HG02840 (cell line): Measurements from ENCODE around the gene PLD4.
"Not testable (repeated sequence)": the region's sequence is repeated elsewhere in the genome, so short reads cannot be mapped to it uniquely, and the experiment has no call there.

ENCODE experiments used
- ATAC-seq: cut with Tn5 transposase; IDR thresholded peaks from one replicate; pipeline ENCODE4 v1.9.1; 2021; ENCODE audit warnings: mild to moderate bottlenecking, moderate library complexity, moderate number of reproducible peaks; ENCODE audit not compliant: unreplicated experiment, low FRiP score

Gene PLD4

DNA sequence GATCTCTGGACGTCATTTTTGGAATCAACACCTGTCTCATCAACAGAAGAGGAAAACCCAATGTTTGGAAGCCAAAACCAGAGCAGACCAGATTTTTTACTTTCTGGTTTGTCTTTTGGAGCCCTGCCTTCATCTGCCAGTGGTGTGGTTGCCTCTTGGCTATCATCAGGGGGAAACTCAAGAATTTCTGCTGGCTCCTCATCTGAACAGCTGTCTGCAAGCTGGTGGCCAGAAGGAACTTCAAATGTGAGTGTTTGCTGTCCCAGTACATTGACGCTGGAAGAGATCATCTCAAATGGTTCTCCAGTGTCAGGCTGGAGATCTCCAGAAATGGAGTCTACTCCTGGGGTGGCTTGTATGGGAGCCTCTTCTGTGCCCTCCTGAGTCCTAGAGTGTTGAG is 13.8 kb downstream of the PLD4 start:
- ATAC-seq, result no peak

DNA sequence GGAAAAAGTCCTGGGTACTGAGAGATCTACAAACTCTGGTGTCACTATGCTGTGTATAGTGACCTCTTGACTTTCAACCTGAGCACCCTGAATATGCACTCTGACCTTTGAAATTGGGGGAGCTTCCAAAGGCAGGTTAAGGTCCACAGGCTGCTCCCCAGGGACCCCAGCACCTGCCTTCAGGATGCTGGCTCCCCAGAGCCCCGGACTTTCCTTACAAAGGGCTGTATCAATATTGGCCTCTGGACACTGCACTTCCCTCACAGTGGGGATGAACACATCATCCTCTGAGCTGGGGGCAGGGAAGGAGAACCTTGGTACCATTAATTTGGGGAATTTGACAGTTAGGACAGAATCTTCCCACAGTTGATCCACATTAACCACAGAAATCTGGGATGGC is 14.3 kb downstream of the PLD4 start:
- no peak for ATAC-seq

DNA sequence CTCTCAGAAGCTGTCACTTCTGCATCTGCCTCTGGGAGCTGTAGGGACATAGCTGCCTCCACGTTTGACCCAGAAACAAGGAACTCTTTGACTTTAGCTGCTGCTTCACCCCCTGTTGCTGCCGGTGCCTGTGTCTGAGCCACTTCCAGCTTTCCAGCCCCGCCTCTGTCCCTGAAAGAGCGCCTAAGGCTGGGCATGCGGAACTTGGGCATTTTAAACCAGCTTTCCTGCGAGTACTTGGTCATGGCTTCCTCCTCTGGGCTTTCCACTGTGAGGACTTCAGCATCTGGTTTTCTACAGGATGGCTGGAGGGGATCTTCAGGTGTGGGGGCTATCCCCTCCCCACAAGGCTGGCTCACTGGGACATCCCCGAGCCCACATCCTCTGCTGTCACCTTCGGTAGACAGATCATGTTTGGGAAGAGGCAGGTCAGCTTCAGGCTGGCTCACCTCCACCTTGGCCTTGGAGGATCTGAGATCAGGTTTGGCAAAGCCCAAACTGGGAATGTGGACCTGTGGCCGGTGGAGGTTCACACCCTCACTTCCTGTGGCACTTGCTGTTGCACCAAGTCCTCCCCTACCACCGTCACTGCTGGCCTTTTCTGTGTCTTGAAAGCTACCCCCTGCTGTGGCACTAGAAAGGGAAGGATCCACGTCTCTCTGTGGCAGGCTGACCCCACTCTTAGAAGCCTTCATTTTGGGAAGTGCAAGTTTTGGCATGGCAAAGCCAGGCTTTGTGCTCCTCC is 15.2 kb downstream of the PLD4 start:
- no peak for ATAC-seq

DNA sequence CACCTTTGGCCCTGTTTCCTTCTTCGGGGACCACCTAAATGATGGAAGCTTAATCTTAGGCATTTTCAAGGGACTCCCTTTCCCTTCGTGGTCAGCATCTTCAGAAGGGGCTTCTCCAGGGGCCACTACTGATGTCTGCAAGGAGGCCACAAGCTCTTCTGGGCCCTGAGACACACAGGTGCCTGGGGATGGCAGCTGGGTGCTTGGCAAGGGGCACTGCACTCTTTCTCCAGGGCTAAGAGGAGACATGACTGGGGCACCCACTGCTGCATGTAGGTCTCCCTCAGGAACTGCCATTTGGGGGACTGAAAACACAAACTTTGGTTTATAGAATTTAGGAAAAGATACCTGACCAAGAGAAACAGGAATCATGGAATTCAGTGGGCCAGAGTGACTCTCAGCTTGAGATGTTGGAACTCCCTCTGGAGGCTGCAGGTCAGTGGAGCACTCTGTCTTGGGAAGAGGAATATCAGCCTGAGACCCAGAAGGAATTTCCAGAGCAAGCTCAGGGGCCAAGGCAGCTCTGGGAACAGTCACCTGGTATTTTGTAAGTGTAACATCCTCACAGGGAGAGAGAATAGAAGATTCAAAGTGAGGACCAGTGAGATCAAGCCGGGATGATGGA is 16.0 kb downstream of the PLD4 start:
- ATAC-seq, result no peak

DNA sequence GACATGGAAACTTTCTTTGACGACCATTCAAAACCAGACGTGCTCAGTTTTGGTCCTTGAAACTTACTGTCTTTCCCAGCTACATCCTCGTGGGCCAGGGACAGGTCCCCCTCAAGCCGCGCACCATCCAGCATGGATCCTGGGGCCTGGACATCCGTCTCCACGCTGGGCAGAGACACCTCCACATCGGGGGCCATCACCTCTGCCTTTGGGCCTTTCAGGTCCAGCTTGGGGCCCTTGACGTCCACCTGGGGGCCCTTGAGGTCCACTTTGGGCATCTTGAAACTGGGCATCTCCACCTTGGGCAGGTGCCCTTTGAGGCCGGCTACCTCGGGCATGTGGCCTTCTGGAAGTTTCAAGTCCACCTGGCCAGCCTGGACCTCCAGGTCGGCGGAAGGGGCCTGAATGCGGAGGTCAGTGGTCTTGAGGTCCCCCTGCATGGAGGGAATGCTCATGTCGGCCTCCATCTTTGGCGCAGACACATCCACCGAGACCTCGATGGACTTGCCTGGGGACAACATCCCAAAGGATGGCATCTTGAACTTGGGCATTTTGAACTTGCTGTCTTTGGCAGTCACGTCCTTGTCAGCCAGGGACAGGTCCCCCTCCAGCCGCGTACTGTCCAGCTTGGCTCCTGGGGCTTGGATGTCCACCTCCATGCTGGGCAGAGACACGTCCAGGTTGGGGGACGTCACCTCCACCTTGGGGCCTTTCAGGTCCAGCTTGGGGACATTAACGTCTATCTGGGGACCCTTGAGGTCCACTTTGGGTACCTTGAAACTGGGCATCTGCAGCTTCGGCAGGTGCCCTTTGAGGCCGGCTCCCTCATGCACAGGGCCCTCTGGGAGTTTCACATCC is 17.1 kb downstream of the PLD4 start:
- ATAC-seq, result no peak

DNA sequence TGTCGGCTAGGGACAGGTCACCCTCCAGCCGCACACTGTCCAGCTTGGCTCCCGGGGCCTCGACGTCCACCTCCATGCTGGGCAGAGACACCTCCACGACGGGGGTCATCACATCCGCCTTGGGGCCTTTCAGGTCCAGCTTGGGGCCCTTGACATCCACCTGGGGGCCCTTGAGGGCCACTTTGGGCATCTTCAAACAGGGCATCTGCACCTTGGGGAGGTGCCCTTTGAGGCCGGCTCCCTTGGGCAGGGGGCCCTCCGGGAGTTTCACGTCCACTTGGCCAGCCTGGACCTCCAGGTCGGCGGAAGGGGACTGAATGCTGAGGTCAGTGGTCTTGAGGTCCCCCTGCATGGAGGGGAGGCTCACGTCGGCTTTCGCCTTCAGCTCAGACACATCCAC is 17.9 kb downstream of the PLD4 start:
- ATAC-seq, result no peak

DNA sequence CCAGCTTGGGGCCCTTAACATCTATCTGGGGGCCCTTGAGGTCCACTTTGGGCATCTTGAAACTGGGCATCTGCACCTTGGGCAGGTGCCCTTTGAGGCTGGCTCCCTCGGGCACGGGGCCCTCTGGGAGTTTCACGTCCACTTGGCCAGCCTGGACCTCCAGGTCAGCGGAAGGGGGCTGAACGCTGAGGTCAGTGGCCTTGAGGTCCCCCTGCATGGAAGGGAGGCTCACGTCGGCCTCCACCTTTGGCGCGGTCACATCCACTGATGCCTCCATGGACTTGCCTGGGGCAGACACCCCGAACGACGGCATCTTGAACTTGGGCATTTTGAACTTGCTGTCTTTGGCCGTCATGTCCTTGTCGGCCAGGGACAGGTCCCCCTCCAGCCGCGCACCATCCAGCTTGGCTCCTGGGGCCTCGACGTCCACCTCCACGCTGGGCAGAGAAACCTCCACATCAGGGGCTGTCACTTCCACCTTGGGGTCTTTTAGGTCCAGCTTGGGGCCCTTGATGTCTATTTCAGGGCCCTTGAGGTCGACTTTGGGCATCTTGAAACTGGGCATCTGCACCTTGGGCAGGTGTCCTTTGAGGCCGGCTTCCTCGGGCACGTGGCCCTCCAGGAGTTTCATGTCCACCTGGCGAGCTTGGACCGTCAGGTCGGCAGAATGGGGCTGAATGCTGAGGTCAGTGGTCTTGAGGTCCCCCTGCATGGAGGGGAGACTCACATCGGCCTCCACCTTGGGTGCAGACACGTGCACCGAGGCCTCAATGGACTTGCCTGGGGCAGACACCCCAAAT is 18.7 kb downstream of the PLD4 start:
- ATAC-seq, result not testable (repeated sequence)

DNA sequence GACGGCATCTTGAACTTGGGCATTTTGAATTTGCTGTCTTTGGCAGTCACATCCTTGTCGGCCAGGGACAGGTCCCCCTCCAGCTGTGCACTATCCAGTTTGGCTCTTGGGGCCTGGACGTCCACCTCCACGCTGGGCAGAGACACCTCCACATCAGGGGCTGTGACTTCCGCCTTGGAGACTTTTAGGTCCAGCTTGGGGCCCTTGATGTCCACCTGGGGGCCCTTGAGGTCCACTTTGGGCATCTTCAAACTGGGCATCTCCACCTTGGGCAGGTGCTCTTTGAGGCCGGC is 19.3 kb downstream of the PLD4 start:
- not testable (repeated sequence) for ATAC-seq

DNA sequence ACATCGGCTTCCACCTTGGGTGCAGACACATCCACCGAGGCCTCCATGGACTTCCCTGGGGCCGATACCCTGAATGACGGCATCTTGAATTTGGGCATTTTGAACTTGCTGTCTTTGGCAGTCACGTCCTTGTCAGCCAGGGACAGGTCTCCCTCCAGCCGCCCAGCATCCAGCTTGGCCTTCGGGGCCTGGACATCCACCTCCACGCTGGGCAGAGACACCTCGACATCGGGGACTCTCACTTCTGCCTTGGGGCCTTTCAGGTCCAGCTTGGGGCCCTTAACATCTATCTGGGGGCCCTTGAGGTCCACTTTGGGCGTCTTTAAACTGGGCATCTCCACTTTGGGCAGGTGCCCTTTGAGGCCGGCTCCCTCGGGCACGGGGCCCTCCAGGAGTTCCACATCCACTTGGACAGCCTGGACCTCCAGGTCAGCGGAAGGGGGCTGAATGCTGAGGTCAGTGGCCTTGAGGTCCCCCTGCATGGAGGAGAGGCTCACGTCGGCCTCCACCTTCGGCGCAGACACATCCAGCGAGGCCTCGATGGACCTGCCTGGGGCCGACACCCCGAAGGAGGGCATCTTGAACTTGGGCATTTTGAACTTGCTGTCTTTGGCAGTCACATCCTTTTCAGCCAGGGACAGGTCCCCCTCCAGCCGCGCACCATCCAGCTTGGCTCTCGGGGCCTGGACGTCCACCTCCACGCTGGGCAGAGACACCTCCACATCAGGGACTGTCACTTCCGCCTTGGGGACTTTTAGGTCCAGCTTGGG is 19.9 kb downstream of the PLD4 start:
- not testable (repeated sequence) for ATAC-seq

DNA sequence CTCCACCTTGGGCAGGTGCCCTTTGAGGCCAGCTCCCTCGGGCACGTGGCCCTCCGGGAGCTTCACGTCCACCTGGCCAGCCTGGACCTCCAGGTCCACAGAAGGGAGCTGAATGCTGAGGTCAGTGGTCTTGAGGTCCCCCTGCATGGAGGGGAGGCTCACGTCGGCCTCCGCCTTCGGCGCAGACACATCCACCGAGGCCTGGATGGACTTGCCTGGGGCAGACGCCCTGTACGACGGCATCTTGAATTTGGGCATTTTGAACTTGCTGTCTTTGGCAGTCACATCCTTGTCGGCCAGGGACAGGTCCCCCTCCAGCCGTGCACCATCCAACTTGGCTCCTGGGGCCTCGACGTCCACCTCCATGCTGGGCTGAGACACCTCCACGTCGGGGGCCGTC is 20.6 kb downstream of the PLD4 start:
- not testable (repeated sequence) for ATAC-seq

DNA sequence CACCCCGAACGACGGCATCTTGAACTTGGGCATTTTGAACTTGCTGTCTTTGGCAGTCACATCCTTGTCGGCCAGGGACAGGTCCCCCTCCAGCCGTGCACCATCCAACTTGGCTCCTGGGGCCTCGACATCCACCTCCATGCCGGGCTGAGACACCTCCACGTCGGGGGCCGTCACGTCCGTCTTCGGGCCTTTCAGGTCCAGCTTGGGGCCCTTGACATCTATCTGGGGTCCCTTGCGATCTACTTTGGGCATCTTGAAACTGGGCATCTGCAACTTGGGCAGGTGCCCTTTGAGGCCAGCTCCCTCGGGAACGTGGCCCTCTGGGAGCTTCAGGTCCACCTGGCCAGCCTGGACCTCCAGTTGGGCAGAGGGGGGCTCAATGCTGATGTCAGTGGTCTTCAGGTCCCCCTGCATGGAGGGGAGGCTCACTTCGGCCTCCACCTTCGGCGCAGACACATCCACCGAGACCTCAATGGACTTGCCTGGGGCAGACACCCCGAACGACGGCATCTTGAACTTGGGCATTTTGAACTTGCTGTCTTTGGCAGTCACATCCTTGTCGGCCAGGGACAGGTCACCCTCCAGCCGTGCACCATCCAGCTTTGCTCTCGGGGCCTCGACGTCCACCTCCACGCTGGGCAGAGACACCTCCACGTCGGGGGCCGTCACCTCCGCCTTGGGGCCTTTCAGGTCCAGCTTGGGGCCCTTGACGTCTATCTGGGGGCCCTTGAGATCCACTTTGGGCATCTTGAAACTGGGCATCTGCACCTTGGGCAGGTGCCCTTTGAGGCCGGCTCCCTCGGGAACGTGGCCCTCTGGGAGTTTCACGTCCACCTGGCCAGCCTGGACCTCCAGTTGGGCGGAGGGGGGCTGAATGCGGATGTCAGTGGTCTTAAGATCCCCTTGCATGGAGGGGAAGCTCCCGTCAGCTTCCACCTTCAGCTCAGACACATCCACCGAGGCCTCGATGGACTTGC is 21.6 kb downstream of the PLD4 start:
- not testable (repeated sequence) for ATAC-seq

DNA sequence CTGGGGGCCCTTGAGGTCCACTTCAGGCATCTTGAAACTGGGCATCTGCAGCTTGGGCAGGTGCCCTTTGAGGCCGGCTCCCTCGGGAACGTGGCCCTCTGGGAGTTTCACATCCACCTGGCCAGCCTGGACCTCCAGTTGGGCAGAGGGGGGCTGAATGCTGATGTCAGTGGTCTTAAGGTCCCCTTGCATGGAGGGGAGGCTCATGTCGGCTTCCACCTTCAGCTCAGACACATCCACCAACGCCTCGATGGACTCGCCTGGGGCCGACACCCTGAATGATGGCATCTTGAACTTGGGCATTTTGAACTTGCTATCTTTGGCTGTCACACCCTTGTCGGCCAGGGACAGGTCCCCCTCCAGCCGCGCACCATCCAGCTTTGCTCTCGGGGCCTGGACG is 22.5 kb downstream of the PLD4 start:
- not testable (repeated sequence) for ATAC-seq

DNA sequence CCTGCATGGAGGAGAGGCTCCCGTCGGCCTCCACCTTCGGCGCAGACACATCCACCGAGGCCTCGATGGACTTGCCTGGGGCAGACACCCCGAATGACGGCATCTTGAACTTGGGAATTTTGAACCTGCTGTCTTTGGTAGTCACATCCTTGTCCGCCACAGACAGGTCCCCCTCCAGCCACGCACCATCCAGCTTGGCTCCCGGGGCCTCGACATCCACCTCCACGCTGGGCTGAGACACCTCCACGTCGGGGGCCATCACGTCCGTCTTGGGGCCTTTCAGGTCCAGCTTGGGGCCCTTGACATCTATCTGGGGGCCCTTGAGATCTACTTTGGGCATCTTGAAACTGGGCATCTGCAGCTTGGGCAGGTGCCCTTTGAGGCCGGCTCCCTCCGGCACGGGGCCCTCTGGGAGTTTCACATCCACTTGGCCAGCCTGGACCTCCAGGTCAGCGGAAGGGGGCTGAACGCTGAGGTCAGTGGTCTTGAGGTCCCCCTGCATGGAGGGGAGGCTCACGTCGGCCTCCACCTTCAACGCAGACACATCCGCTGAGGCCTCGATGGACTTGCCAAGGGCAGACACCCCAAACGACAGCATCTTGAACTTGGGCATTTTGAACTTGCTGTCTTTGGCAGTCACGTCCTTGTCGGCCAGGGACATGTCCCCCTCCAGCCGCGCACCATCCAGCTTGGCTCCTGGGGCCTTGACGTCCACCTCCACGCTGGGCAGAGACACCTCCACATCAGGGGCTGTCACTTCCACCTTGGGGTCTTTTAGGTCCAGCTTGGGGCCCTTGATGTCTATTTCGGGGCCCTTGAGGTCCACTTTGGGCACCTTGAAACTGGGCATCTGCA is 23.4 kb downstream of the PLD4 start:
- not testable (repeated sequence) for ATAC-seq

DNA sequence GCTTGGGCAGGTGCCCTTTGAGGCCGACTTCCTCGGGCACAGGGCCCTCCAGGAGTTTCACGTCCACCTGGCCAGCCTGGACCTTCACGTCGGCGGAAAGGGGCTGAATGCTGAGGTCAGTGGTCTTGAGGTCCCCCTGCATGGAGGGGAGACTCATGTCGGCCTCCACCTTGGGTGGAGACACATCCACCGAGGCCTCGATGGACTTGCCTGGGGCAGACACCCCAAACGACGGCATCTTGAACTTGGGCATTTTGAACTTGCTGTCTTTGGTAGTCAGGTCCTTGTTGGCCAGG is 24.0 kb downstream of the PLD4 start:
- ATAC-seq, result no peak

DNA sequence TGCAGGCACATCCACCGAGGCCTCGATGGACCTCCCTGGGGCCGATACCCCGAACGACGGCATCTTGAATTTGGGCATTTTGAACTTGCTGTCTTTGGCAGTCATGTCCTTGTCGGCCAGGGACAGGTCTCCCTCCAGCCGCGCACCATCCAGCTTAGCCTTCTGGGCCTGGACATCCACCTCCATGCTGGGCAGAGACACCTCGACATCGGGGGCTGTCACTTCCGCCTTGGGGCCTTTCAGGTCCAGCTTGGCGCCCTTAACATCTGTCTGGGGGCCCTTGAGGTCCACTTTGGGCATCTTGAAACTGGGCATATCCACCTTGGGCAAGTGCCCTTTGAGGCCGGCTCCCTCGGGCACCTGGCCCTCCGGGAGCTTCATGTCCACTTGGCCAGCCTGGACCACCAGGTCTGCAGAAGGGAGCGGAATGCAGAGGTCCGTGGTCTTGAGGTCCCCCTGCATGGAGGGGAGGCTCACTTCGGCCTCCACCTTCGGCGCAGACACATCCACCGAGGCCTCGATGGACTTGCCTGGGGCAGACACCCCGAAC is 24.8 kb downstream of the PLD4 start:
- ATAC-seq, result not testable (repeated sequence)

DNA sequence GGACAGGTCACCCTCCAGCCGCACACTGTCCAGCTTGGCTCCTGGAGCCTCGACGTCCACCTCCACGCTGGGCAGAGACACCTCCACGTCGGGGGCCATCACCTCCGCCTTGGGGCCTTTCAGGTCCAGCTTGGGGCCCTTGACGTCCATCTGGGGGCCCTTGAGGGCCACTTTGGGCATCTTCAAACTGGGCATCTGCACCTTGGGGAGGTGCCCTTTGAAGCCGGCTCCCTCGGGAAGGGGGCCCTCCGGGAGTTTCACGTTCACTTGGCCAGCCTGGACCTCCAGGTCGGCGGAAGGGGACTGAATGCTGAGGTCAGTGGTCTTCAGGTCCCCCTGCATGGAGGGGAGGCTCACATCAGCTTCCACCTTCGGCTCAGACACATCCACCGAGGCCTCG is 25.3 kb downstream of the PLD4 start:
- no peak for ATAC-seq

DNA sequence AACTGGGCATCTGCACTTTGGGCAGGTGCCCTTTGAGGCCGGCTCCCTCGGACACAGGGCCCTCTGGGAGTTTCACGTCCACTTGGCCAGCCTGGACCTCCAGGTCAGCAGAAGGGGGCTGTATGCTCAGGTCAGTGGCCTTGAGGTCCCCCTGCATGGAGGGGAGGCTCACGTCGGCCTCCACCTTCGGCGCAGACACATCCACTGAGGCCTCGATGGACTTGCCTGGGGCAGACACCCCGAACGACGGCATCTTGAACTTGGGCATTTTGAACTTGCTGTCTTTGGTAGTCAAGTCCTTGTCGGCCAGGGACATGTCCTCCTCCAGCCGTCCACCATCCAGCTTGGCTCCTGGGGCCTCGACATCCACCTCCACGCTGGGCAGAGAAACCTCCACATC is 26.0 kb downstream of the PLD4 start:
- ATAC-seq, result not testable (repeated sequence)
